Activated CD4-positive, CD25-positive, alpha-beta regulatory T cell treated with anti-CD3 and anti-CD28 coated beads, Interleukin-2, amount 50 U/mL, for 24 hours (primary cell): ENCODE results near the gene SYT2.
A peak's percentile ranks its signal among the peaks of the same experiment; 100 is the strongest.

Experiments
- ATAC-seq, 2 donors: fragments of 150-1000 bp; cut with Tn5 transposase; one replicate each; pipeline ENCODE4 v1.10.0; 2021; ENCODE audit warnings: mild to moderate bottlenecking in 1 of 2, moderate library complexity in 1 of 2

SYT2 gene

DNA sequence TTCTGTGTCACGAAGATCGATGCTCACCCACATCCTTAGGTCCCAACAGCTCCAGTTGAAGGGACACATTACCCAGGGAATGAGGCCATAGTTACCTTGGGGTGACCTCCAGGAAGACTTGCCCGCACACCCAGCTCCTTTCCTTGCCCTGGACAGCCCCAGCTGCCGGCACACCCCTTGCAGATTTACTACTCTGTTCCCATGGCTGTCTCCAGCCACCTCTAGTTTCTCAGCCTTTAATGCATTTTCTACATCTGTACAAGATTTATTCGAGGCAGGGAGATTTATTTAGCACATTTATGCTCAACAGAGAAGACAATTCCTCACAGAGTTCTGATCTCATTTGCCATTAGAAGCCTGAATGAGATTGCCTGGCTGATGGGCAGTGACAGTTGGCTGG lies 36.7 kb downstream of the SYT2 start:
- ATAC-seq: no peak

DNA sequence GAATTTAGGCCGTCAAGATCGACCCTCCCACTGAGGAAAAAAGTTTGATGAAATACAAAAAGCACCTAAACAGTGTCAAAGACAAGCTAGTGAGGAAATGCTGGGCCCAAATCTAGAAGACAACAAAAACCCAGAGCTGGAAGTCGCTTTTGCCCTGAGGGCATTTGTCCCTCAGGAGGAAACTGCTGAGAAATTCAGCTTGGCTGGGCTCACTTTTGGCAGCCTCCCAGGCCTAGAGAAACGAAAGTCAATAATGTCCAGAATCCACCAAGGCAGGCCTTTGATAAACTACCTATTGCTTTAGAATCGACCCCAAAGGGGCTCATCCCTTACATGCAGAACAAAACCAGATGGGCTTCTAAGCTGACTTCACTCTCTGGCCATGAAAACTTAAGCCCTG lies 38.9 kb downstream of the SYT2 start:
- ATAC-seq: no peak

DNA sequence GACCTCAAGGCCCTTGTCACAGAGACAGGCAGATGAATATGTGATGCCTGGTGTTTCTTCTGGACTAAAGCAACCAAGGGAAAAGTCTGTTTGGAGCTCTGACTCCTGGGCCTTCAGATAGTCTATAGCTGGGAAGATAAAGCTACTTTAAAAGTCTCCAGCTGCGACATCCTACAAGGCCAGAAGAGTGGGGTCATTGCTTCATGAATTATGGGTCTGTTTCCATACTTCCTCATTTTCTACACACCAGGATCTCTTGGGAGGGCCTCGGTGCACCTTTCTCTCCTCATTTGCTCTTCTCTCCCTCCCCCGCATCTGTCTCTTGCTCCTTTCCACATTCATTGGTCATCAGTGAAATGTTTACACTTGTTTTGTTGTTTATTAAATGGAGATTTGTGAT lies 44.8 kb downstream of the SYT2 start:
- no peak for ATAC-seq

DNA sequence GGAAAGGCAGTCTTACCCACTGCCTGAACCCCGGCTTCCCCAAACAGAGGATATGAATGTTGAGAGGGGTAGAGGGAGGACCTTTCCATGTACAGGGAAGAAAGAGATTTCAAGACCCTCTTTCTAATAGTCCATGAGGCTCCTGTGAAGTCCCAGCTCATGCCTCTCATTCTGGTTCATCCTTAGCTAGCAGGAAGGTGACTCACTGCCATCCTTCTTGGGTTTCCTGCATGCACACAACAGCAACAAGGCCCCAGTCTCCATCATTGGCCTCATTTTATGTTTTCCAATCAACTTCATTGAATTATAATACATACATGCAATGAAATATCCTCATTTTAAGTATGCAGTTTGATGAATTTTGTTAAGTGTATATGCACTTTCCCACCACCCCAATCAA lies 46.2 kb downstream of the SYT2 start:
- ATAC-seq: no peak

DNA sequence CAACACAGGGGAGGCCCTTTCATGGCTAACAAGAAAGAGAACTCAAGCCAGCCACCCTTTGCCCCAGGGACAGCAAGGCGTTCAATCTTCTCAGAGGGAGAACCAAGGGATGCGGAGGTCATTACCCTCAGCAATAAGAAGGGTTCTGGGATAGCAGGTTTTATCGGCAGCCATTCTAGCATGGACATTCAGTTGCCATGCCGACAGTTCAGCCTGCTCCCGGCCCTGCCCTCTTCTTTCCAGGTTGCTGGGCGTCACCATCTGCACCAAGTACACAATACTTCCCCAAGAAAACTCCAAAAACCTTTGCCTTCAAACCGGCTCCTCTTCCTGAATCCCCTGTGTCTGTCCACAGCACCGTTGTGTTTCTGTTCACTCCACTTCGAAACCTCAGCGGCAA lies 47.1 kb downstream of the SYT2 start:
- ATAC-seq: no peak

DNA sequence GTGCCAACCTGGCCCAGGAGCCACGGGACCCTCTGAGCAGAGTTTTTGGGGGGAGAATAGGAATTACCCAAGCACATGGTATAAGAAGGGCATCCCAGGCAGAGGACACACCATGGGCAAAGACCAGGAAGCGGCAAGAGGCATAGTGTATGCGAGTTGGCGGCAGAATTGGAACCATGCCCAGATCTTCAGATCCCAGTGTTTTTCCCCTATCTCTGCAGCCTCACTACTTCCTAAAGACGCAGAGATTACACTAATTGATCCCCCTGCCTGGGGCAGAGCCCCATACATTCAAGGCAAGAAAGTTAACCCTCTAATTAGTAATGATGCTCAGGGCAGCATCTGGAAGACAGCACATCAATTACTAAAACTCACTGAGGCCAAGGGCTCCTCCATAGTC lies 48.2 kb downstream of the SYT2 start:
- ATAC-seq: no peak

DNA sequence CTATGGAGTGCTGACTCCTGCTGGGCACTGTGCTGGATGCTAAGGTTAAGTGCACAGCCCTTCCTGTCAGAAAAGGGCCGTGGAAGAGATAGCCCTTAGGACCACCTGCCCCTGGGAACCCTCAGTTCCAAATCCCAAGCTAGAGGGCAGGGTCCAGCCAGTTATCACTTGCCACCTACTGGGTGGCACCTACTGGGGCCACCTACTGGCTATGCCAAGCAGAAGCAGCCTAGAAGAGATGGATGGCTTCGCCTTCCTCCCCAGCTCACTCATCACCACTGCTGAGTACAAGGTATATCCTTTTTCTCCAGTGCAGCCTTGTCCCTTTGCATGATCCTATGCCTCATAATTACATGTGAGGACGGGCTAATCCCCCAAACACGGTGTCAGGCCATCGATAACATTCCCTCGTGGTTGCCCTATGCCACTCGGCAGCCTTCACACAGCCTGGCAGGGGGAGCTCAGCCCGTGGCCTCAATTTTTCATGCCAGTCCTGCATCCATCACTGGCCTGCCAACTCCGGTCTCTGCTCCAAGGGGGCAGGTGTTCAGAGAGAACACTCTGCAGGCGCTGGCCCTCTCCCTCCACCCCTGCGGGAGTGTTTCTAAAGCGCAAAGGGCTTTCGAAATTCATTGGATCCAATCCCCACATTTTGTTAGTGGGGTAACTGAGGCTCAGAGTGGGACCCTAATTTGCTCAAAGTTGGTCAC lies 49.0 kb downstream of the SYT2 start:
- ATAC-seq: no peak

DNA sequence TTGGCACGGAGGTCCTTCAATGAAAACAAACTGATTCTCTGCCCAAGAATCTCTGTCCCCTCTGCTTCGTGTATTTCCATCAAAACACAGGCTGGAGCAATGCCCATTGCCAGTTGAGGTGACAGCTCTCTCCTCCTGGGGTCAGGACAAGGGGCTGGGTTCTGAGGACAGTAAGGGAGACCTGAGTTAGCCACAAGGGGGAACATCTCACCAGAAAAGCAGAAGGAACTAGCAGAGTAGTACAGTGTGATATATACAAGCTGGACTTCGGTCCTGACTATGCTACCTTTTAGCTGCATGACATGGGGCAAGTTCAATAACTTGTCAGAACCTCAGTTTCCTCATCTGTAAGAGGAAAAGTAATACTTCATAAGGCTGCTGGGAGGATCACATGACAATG lies 50.3 kb downstream of the SYT2 start:
- no peak for ATAC-seq

DNA sequence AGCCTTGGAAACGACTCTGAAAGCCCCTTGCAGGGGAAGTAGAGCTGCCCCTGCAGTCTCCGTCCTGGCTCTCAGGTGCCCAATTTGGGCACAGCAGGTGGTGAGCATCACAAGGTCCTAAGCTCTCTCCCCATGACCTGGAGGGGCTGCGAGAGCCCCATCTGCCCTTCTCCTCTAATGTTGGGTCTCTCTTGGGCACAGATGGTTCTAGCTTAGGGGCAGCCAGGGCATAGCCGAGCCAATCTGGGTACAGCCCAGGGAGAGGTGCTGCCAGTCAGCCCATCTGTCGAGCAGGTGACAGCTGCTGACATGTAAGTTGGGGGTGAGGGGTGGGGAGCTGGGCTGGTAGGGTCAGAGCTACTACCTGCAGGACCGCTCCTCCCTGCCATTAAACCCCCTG lies 50.7 kb downstream of the SYT2 start:
- no peak for ATAC-seq

DNA sequence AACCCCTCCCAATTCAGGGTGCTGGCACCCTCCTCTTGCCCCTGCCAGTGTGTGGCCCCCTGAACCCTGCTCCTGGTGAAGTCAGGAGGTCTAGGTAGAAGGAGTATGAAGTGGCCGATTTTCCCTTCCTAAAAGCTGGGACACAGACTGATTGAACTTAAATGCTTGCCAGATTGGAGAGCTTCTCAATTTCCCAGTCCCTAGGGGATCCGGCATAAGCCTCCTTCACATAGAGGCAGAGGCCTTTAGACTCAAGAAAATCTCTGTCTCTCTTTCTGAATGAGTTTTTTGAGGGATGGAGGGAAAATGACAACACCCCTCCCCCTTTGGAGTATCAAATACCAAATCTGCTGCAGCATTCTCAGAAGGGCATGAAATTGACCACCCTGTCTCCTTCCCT lies 51.5 kb downstream of the SYT2 start:
- ATAC-seq: no peak

DNA sequence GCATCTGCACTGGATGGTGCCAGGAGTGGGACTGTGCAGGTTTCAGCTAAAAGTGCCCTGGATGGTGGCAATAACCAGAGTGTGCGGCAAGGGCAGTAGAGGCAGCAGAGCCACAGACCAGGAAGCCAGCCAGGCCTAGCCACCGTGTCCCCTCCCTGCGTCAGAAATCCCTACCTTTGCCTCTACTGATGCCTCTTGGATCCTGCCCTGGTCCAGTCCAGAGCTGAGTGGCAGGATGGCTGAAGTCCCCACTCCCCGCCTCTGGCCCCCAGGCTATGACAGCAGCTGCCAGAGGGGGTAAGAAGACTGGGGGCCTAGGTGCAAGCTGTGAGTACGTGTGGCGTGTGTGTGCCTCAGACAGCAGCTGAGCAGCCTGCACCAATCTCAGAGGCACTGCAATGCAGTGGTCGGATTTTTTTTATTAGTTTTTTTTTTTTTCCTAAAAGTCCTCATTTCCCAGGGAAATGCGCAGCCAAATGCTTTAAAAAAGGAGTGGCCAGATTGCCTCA lies 51.9 kb downstream of the SYT2 start:
- no peak for ATAC-seq

DNA sequence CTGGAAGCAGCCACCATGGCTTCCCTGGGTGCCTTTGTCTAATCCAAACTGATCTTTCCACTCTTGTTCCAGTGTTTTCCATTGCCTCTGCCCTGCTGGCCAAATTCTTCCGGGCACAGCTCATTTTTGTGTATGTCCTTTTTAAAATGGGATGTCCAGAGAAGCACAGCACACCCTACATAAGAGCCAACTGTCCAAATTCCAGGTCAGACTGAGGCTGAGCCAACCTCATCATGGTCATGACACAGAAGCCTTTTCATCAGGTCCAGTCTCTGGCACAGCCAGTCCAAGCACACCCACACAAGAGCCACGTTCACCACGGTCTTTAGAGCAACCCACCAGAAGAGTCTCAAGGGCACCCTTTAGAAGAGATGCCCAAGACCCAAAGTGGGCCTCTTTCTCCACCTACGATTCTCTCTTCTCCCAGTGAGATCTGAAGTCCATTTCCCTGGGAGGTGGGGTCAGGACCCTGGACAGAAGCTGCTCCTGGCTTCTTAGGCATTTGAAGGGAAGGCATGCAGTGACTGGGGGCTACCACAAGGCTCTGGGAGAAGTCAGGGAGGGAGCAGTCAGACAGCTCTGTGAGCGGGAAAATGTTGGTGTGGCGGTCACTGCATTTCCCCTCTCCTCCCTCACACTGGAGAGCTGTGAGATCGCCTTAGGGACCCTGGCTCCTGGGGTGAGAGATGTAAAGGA lies 53.2 kb downstream of the SYT2 start:
- no peak for ATAC-seq

DNA sequence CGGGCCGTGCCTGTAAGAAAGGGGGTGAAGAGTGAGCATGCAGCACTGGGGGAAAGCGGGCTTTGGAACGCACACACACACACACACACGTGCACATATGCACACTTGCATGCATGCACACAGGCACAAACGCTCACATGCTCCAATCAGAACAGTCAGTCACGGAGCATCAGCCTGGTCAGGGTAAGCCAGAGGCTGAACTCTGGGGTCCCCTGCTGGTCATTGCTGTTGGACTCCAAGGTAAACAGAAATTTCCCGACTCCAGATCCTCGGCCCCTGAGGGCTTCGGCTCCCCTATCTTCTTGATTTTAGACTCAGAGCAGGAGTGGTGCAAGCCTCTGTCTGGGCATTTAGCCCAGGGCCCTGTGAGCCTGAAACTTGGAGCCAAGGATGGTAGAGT lies 54.2 kb downstream of the SYT2 start:
- ATAC-seq: no peak

DNA sequence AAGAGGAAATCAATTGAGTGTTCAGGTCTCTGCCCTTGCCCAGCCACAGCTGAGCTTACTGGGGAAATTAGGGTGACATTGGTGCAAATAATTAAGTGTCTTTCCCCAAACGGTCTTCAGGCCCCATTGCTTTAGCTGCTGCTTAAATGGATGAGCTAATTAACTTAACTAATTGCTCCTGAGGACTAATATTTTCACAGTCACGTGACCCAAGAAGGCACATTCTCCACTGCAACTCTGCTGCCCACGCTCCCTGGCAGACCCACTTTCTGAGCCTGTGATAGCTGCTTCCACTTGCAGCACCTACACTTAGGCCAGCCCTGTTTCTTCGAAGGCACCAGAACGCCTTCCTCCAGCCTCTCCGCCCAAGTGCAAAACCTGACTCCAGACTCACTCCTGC lies 56.2 kb downstream of the SYT2 start:
- ATAC-seq: no peak

DNA sequence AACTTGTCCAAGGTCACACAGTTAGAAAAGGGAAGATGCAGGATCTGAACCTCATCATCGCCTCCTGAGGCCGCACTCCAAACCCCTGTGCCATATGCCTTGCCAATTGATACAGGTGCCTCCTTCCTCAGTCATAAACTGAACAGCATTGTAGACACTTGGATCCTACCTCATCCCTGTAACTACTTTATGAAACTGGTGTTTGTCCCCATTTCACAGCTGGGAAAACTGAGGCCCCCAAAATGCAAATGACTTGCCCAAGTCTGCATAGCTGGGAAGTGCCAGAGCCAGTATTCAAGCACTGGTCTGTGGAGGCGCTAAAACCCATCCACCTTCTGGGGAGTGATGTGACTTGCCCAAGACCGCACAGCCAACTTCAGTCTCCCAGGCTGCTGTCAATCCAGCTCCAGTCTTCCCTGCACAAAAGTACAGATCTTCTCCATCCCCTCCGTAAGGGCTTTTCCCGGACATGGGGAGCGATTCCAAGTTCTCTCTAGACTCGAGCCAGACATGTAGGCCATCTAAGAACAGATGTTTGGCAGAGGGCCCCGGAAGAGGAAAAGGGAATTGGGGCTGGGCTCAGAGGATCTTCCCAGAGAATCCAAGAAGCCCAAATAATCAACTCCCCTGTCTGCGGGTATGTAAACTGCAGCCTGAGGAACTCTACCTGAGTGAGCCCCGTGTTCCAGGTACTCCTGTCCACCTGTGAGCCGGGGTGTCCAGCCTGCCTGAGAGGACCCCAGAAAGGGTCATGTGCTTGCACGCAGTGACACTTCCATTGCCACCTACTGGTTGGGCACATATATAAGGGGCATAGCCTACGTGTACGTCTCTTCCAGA lies 60.5 kb downstream of the SYT2 start:
- ATAC-seq: no peak

DNA sequence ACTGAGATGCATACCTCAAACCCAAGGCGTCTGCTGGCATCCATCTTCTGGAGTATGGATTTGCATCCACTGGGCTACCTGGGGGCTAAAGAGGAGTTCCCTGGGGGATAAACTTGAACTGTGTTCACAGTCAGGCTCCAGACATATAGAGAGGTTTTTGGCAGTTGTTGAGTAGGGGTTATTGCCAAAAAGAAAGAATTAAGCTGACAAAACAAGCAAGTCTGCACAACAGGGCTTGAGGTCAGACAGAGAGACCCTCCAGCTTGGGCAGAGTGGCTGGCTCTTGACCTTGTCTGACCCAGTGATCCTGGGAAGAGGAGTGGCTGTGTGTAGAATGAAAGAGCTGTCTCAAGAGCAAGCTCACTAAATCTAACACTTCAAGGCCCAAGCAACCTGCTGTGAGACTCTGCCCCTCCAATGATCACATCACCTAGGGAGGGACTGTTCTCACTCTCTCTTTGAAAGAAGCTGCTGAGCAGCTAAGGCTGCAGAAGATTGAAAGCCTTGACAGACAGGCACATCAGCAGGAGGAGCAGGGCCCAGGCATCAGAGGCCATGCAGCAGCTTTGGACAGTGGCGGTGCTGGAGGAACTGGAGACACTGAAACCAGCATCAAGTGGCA lies 61.5 kb downstream of the SYT2 start:
- ATAC-seq: no peak

DNA sequence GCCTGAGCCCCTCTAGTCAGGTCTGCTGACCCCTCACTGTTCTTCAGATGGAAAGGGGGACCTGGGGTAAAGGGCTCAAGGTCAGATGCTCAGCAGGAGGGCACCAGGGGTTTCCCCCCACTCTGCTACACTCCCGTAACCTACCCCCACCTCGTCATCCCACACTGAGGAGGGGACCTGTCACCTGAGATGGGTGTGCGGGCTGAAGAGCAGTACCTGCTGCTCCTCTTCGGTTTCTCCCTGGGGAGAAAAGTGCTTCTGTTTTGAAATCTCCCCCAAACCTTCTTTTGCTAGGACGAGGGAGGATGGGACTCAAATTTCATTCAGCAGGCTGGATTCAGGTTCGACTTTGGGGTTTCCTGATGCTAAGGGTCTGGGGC lies 65.2 kb downstream of the SYT2 start:
- no peak for ATAC-seq

DNA sequence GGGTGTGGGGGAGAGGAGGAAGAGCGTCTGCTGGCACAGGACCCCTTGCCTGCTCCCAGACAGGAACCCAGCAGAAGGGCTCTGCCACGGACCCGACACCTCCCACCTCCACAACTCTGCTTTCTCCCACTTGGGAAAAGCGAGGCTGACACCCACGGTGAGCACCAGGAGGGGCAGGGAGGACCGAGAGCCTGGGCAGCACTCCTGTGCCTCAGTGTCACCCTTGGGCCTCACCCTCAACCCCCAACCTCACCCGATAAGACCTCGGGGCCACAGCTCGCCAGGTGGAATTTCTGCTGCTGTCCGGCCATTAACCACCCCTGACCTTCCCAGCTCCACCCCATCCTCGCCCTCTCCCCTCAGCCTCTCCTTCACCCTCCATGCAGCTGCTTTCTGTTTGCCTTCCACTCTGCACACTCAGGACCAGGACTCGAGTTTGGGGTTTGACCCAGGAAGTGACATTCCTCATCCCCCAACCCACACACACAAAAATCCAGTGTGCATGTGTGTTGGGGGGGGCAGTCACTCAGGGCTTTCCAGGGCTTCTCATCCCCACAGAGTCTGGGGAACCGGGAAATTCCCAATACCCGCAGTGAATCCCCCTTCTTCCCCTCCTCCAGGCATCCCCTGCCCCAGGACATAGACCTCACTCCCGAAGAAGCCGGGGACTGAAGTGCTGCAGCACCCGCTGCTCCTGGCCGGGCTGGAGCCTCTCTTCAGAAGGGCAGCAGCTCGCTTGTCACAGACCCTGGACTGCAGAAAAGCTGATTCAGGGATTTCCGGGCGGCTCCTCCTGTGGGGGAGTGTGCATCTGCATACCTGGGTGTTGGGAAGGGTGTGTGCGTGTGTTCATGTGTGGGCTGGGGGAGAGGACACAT lies 65.8 kb downstream of the SYT2 start:
- ATAC-seq: no peak

DNA sequence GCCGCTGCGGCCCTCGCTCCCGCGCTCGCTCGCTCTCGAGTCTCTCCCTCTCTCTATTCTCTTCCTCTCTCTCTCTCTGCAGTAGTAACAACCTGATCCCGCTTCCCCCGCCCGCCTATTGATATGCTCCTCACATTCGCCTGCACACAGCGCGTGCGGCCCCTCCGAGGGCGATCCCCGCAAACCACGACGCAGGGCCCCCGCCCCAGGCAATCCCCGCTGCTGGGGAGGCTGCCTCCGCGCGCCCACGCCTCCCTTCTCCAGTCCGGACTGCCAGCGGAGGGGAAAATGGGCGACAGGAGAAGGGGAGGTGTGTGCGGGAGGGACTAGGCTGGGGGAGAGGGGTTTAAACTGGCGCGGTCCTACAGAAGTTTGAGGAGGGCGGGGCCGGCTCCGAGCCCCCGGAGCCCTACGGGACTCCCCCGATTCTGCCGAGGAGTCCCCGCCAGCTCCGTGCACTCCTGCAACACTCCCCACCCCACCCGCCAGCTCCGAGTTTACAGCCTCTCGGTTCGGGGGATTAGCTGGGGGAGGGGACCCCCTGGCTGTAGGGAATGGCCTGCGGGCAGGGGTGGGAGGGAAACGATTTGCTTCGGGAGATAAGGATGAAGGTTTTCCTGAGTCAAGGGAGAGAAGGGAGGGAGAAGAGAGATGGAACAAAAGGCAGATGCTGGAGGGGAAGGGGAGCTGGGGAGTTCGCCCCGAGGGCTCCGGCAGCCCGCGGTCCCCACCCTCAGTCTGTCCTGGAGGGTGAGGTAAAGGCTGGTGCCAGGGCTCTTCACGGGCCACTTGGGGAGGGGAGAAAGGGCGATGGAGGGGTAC lies 66.6 kb downstream of the SYT2 start:
- ATAC-seq: peak; percentile 18 to 28

DNA sequence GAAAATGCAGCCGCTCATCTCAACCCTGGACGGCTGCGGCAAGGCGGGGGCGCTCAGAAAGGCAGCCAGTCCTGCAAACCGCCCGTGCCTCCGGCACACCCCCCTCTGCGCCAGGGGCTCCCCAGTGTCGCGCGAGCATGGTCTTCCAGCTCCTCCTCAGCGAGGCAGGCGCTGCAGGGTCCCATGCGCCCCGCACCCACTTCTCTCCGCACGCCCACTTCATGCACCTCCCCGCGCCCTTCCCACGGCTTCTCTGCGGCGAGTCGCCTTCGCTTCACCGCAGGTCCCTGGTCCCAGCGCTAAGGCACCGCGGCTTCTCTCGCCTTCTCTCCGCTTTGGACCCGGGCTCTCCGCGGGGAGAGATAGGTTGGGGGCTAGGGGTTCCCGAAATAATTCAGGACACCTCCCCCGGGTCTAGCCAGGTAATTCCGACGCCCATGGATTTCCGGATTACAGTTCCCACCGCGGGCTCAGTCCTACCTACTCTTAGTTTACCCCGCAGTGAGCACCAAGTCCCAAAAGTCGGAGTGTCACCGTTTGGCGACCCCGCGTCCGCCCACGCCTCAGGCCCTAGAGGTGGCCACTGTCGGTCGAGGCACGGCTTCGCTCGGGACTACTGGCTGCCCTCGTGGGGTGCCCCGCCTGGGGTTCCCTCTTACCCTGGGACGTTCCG lies 67.5 kb downstream of the SYT2 start:
- peak; percentile 14 to 29 for ATAC-seq

DNA sequence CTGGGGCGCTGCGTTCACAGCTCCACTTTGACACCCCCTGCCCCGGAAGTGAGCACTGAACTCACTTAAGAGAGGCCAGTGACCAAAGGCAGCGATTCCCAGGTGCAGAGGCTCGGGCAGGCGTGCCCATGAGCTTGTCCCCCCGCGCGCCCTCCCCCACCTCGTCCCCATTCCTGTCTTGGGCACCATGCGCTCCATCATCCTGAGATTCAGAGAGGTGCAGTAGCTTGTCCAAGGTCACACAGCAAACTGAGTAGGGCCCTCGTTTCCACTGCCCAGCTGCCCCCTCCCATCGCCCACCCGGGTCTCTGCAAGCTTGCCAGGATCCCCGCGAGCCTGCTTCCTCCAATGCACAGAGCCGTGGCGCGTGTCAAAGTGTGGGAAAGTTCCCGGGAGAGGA lies 68.0 kb downstream of the SYT2 start:
- no peak for ATAC-seq
